ENCODE measurements around the gene ATP6V0B. TPM values are rescaled to one million over a fixed set of nuclear protein-coding genes. Genes with fewer than 3 reads are reported as not detected.

ATP6V0B gene
- total and polyA plus RNA-seq, 10 of the 15 experiments (the other 5 are each of a cell fraction or from before 2014, with no cell fraction given): 65.3 to 250 (median 144) TPM

- TF ChIP-seq TARDBP (IDR thresholded peaks at IDR 0.05; ENCODE audit: borderline replicate concordance) (peak; percentile 77; the same call in 1 of the 2 replicates), BMI1 (IDR thresholded peaks at IDR 0.05; ENCODE audit: borderline replicate concordance) (no peak), ZNF217 (IDR thresholded peaks at IDR 0.05) (no peak), TCF12 (IDR thresholded peaks at IDR 0.05; ENCODE audit: low read depth, low read length) (no peak), MXI1 (IDR thresholded peaks at IDR 0.05; ENCODE audit: low read depth, low read length) (peak; percentile 99), POLR2AphosphoS2 (IDR thresholded peaks at IDR 0.05; ENCODE audit: low read depth, low read length) (no peak), EGR1 (IDR thresholded peaks at IDR 0.05; ENCODE audit: borderline replicate concordance in 1 of 2, low read depth in 2 of 2, low read length in 2 of 2) (no peak), RB1 (IDR thresholded peaks at IDR 0.05; ENCODE audit: borderline replicate concordance) (no peak), MEF2B (IDR thresholded peaks at IDR 0.05; ENCODE audit: partially characterized antibody, poor library complexity, severe bottlenecking) (no peak), PAX5 (IDR thresholded peaks at IDR 0.05; ENCODE audit: borderline replicate concordance, low read depth, low read length) (no peak), BHLHE40 (IDR thresholded peaks at IDR 0.05; ENCODE audit: borderline replicate concordance in 1 of 2, low read depth in 2 of 2, low read length in 1 of 2) (peak; percentile 29 to 31; a peak in 1 of 4 replicates), ZNF207 (IDR thresholded peaks at IDR 0.05; ENCODE audit: borderline replicate concordance) (no peak), PBX3 (IDR thresholded peaks at IDR 0.05; ENCODE audit: insufficient replicate concordance, low read depth, low read length) (no peak), HCFC1 (IDR thresholded peaks at IDR 0.05; ENCODE audit: low read length) (peak; percentile 92), SPI1 (IDR thresholded peaks at IDR 0.05; ENCODE audit: borderline replicate concordance, insufficient read depth, low read depth, low read length) (no peak), NFXL1 (IDR thresholded peaks at IDR 0.05; ENCODE audit: borderline replicate concordance) (no peak), CHD4 (IDR thresholded peaks at IDR 0.05) (no peak), POLR2A (IDR thresholded peaks at IDR 0.05; ENCODE audit: low read depth, low read length) (peak; percentile 67)
- TF ChIP-seq, protein P1, sequence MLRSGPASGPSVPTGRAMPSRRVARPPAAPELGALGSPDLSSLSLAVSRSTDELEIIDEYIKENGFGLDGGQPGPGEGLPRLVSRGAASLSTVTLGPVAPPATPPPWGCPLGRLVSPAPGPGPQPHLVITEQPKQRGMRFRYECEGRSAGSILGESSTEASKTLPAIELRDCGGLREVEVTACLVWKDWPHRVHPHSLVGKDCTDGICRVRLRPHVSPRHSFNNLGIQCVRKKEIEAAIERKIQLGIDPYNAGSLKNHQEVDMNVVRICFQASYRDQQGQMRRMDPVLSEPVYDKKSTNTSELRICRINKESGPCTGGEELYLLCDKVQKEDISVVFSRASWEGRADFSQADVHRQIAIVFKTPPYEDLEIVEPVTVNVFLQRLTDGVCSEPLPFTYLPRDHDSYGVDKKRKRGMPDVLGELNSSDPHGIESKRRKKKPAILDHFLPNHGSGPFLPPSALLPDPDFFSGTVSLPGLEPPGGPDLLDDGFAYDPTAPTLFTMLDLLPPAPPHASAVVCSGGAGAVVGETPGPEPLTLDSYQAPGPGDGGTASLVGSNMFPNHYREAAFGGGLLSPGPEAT (IDR thresholded peaks at IDR 0.05; ENCODE audit: low read depth): peak; percentile 67
- TF ChIP-seq, protein P2, sequence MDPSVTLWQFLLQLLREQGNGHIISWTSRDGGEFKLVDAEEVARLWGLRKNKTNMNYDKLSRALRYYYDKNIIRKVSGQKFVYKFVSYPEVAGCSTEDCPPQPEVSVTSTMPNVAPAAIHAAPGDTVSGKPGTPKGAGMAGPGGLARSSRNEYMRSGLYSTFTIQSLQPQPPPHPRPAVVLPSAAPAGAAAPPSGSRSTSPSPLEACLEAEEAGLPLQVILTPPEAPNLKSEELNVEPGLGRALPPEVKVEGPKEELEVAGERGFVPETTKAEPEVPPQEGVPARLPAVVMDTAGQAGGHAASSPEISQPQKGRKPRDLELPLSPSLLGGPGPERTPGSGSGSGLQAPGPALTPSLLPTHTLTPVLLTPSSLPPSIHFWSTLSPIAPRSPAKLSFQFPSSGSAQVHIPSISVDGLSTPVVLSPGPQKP (IDR thresholded peaks at IDR 0.05; ENCODE audit: low read depth, low read length): no peak
- TF ChIP-seq, protein P3, sequence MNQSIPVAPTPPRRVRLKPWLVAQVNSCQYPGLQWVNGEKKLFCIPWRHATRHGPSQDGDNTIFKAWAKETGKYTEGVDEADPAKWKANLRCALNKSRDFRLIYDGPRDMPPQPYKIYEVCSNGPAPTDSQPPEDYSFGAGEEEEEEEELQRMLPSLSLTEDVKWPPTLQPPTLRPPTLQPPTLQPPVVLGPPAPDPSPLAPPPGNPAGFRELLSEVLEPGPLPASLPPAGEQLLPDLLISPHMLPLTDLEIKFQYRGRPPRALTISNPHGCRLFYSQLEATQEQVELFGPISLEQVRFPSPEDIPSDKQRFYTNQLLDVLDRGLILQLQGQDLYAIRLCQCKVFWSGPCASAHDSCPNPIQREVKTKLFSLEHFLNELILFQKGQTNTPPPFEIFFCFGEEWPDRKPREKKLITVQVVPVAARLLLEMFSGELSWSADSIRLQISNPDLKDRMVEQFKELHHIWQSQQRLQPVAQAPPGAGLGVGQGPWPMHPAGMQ (IDR thresholded peaks at IDR 0.05; ENCODE audit: borderline replicate concordance): no peak
Measured at GRCh38 chr1:43969746-43970466, 4.9 kb upstream of the ATP6V0B start, which contains the start of gene DPH2 (continued).

All from GM12878 (cell line).